ENCODE data around the gene PACRG.

The PACRG gene

DNA sequence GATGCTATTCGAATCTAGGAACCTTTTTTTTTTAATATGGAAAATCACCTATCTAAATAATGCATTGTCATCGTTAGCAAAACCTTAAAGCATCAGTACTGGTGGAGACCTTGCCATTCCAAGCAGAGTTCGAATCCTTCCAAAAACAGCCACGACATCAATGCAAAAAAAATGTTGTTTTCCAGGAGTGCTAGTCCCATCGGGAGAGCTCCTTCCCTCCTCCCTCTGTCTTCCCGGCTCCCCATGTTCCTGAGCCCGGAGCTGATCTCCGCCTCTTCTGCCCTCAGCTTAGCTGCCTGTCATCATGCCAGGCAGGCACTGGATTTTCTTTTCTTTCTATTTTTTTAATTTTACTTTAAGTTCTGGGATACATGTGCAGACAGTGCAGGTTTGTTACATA lies 533.1 kb downstream of the PACRG start:
- H3K79me2 ChIP-seq (ENCODE audit: control insufficient read depth, insufficient read depth, low read length, poor library complexity), result no peaks in the 10 kb centered on the region
- H3K4ac ChIP-seq (ENCODE audit: low read depth, low read length), result no peak overlapping the region
- no peak overlapping the region for H2BK120ac ChIP-seq (ENCODE audit: insufficient read depth, low read length, poor library complexity)
- H2AK5ac ChIP-seq (ENCODE audit: low read length), result no peak overlapping the region
- H3K4me1 ChIP-seq (ENCODE audit: control insufficient read depth in 1 of 2, insufficient read depth in 2 of 2, low read length in 2 of 2), result peaks cover 4 to 5% of the 10 kb centered on the region in 2 experiments
- H3K18ac ChIP-seq (ENCODE audit: low read length), result no peak overlapping the region
- no peak for DNase-seq
- H2AFZ ChIP-seq (ENCODE audit: insufficient read depth, low read length, poor library complexity), result peak overlapping the region; percentile 2
- peak overlapping the region; percentile 53 for H3K4me2 ChIP-seq (ENCODE audit: low read length)
- no peak overlapping the region for H3K4me3 ChIP-seq (ENCODE audit: low read depth, low read length)
- H3K27ac ChIP-seq (ENCODE audit: low read depth, low read length), result no peak overlapping the region
- no peak overlapping the region for H4K91ac ChIP-seq (ENCODE audit: low read depth, low read length)
- WGBS (ENCODE audit: extremely low coverage, insufficient coverage, insufficient read length), result no CpG with 5 or more reads among the region's 8 CpGs
- no peak overlapping the region for H4K8ac ChIP-seq (ENCODE audit: low read depth, low read length)
- H2BK5ac ChIP-seq (ENCODE audit: low read depth, low read length, poor library complexity), result no peak overlapping the region
- no peak overlapping the region for H2BK12ac ChIP-seq (ENCODE audit: low read length)
- no peaks in the 10 kb centered on the region for H3K79me1 ChIP-seq (ENCODE audit: low read length)
- no peak overlapping the region for H3K9ac ChIP-seq (ENCODE audit: low read length)
- H3K36me3 ChIP-seq (ENCODE audit: control insufficient read depth in 1 of 2, insufficient read depth in 2 of 2, low read length in 2 of 2), result no peaks in the 10 kb centered on the region
- H3K27me3 ChIP-seq (ENCODE audit: insufficient read depth, low read length), result no peaks in the 10 kb centered on the region
- no peak overlapping the region for H3K23ac ChIP-seq (ENCODE audit: low read length)
- no peaks in the 10 kb centered on the region for H3K9me3 ChIP-seq (ENCODE audit: insufficient read depth, low read depth, low read length)
- no peak overlapping the region for H3K14ac ChIP-seq (ENCODE audit: low read length)
- no peak overlapping the region for H4K12ac ChIP-seq (ENCODE audit: low read depth, low read length)

DNA sequence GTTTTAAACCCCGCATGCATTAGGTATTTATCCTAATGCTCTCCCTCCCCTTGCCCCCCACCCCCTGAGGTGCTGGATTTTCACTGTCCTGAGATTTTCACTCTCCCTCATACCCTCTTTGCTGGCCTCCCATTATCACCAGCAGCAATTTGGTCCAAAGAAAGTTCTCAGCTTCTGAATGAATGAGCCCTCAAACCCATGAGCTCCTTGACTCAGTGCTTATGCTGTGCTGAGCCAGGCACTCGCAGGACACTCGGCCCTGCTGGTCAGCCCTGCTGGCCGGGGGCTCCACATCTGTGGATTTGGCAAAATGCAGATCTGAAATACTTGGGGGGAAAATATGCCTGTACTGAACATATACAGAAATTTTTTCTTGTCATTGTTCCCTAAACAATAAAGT lies 533.6 kb downstream of the PACRG start:
- Histone ChIP-seq H3K14ac (ENCODE audit: low read length) (no peak overlapping the region), H3K36me3 (ENCODE audit: control insufficient read depth in 1 of 2, insufficient read depth in 2 of 2, low read length in 2 of 2) (no peaks in the 10 kb centered on the region), H3K4me1 (ENCODE audit: control insufficient read depth in 1 of 2, insufficient read depth in 2 of 2, low read length in 2 of 2) (peaks cover 4 to 5% of the 10 kb centered on the region in 2 experiments), H3K9me3 (ENCODE audit: insufficient read depth, low read depth, low read length) (no peaks in the 10 kb centered on the region), H2BK12ac (ENCODE audit: low read length) (no peak overlapping the region), H2BK120ac (ENCODE audit: insufficient read depth, low read length, poor library complexity) (no peak overlapping the region), H3K79me2 (ENCODE audit: control insufficient read depth, insufficient read depth, low read length, poor library complexity) (no peaks in the 10 kb centered on the region), H4K8ac (ENCODE audit: low read depth, low read length) (no peak overlapping the region), H4K91ac (ENCODE audit: low read depth, low read length) (no peak overlapping the region), H3K9ac (ENCODE audit: low read length) (no peak overlapping the region), H3K4me3 (ENCODE audit: low read depth, low read length) (no peak overlapping the region), H2AFZ (ENCODE audit: insufficient read depth, low read length, poor library complexity) (no peak overlapping the region), H3K27me3 (ENCODE audit: insufficient read depth, low read length) (no peaks in the 10 kb centered on the region), H3K18ac (ENCODE audit: low read length) (no peak overlapping the region), H2BK5ac (ENCODE audit: low read depth, low read length, poor library complexity) (no peak overlapping the region), H3K4ac (ENCODE audit: low read depth, low read length) (no peak overlapping the region), H2AK5ac (ENCODE audit: low read length) (no peak overlapping the region), H3K27ac (ENCODE audit: low read depth, low read length) (no peak overlapping the region), H3K4me2 (ENCODE audit: low read length) (no peak overlapping the region), H3K23ac (ENCODE audit: low read length) (no peak overlapping the region), H3K79me1 (ENCODE audit: low read length) (no peaks in the 10 kb centered on the region), H4K12ac (ENCODE audit: low read depth, low read length) (no peak overlapping the region)
- no CpG with 5 or more reads among the region's 4 CpGs for WGBS (ENCODE audit: extremely low coverage, insufficient coverage, insufficient read length)
- no peak for DNase-seq

DNA sequence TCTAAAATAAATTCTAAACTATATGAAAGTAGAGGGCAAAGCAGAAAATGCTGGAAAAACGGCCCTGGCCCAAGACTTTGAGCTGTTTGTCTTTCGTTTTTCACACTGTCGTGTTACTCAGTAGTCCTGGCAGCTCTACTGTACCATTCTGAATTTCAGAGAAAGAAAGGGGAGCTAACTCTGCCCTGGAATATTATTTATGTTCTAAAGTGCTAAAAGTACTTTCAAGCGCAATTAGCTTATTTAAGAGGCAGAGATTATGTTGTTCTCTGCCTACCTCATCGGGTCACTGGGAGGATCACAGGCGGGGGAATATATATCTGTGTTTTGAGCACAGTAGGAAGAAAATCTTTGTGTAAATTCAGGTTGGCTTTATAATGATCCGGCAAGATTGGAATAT lies 534.3 kb downstream of the PACRG start:
- H2AK5ac ChIP-seq (ENCODE audit: low read length), result no peak overlapping the region
- H3K4ac ChIP-seq (ENCODE audit: low read depth, low read length), result no peak overlapping the region
- no peak overlapping the region for H4K12ac ChIP-seq (ENCODE audit: low read depth, low read length)
- no peak overlapping the region for H4K91ac ChIP-seq (ENCODE audit: low read depth, low read length)
- H3K9ac ChIP-seq (ENCODE audit: low read length), result no peak overlapping the region
- H3K14ac ChIP-seq (ENCODE audit: low read length), result no peak overlapping the region
- no peak overlapping the region for H4K8ac ChIP-seq (ENCODE audit: low read depth, low read length)
- DNase-seq, result no peak
- H3K9me3 ChIP-seq (ENCODE audit: insufficient read depth, low read depth, low read length), result no peaks in the 10 kb centered on the region
- H3K79me2 ChIP-seq (ENCODE audit: control insufficient read depth, insufficient read depth, low read length, poor library complexity), result no peaks in the 10 kb centered on the region
- no peak overlapping the region for H3K18ac ChIP-seq (ENCODE audit: low read length)
- no peak overlapping the region for H3K4me2 ChIP-seq (ENCODE audit: low read length)
- H3K36me3 ChIP-seq (ENCODE audit: control insufficient read depth in 1 of 2, insufficient read depth in 2 of 2, low read length in 2 of 2), result no peaks in the 10 kb centered on the region
- H3K23ac ChIP-seq (ENCODE audit: low read length), result no peak overlapping the region
- no peaks in the 10 kb centered on the region for H3K79me1 ChIP-seq (ENCODE audit: low read length)
- no peaks in the 10 kb centered on the region for H3K27me3 ChIP-seq (ENCODE audit: insufficient read depth, low read length)
- H3K4me3 ChIP-seq (ENCODE audit: low read depth, low read length), result no peak overlapping the region
- no peak overlapping the region for H2BK5ac ChIP-seq (ENCODE audit: low read depth, low read length, poor library complexity)
- H2AFZ ChIP-seq (ENCODE audit: insufficient read depth, low read length, poor library complexity), result no peak overlapping the region
- H2BK120ac ChIP-seq (ENCODE audit: insufficient read depth, low read length, poor library complexity), result no peak overlapping the region
- H3K27ac ChIP-seq (ENCODE audit: low read depth, low read length), result no peak overlapping the region
- H3K4me1 ChIP-seq (ENCODE audit: control insufficient read depth in 1 of 2, insufficient read depth in 2 of 2, low read length in 2 of 2), result peaks cover 4 to 5% of the 10 kb centered on the region in 2 experiments
- WGBS (ENCODE audit: extremely low coverage, insufficient coverage, insufficient read length), result no CpG with 5 or more reads among the region's 7 CpGs
- no peak overlapping the region for H2BK12ac ChIP-seq (ENCODE audit: low read length)

DNA sequence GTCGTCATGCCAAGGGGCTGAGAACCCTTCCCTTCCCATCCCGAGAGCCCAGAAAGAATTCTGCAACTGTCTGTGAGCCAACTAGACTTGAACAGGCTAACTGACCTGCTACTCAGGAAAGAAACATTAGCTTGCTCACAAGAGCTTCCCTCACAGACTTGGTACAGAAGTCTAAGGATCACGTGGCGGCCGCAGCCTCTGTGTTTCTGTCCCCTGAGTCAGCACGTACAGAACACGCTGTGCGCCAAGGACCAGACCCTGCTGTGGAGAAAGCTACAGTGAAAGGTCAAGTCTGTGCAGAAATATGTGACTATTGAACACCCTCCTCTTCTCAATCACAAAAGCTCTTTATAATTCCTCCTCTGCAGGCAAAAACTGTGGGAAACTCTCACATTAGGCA lies 535.4 kb downstream of the PACRG start:
- Histone ChIP-seq H4K91ac (ENCODE audit: low read depth, low read length) (no peak overlapping the region), H2AK5ac (ENCODE audit: low read length) (no peak overlapping the region), H3K9me3 (ENCODE audit: insufficient read depth, low read depth, low read length) (no peaks in the 10 kb centered on the region), H3K4me2 (ENCODE audit: low read length) (no peak overlapping the region), H2BK12ac (ENCODE audit: low read length) (no peak overlapping the region), H3K4me3 (ENCODE audit: low read depth, low read length) (no peak overlapping the region), H4K8ac (ENCODE audit: low read depth, low read length) (no peak overlapping the region), H3K14ac (ENCODE audit: low read length) (no peak overlapping the region), H3K79me2 (ENCODE audit: control insufficient read depth, insufficient read depth, low read length, poor library complexity) (no peaks in the 10 kb centered on the region), H3K27me3 (ENCODE audit: insufficient read depth, low read length) (no peaks in the 10 kb centered on the region), H3K23ac (ENCODE audit: low read length) (no peak overlapping the region), H2AFZ (ENCODE audit: insufficient read depth, low read length, poor library complexity) (no peak overlapping the region), H3K27ac (ENCODE audit: low read depth, low read length) (no peak overlapping the region), H3K4me1 (ENCODE audit: control insufficient read depth in 1 of 2, insufficient read depth in 2 of 2, low read length in 2 of 2) (peaks cover 4 to 5% of the 10 kb centered on the region in 2 experiments), H3K79me1 (ENCODE audit: low read length) (no peaks in the 10 kb centered on the region), H4K12ac (ENCODE audit: low read depth, low read length) (no peak overlapping the region), H3K18ac (ENCODE audit: low read length) (no peak overlapping the region), H3K4ac (ENCODE audit: low read depth, low read length) (no peak overlapping the region), H3K36me3 (ENCODE audit: control insufficient read depth in 1 of 2, insufficient read depth in 2 of 2, low read length in 2 of 2) (no peaks in the 10 kb centered on the region), H2BK5ac (ENCODE audit: low read depth, low read length, poor library complexity) (no peak overlapping the region), H2BK120ac (ENCODE audit: insufficient read depth, low read length, poor library complexity) (no peak overlapping the region), H3K9ac (ENCODE audit: low read length) (no peak overlapping the region)
- WGBS (ENCODE audit: extremely low coverage, insufficient coverage, insufficient read length), result no CpG with 5 or more reads among the region's 8 CpGs
- no peak for DNase-seq
